Activated CD4-positive, alpha-beta T cell treated with anti-CD3 and anti-CD28 coated beads for 1 hour (primary cell): ENCODE data around the gene TIMP3.

Source experiments
- DNase-seq: peaks from one replicate; pipeline ENCODE4 v3.0.0-alpha.2; 2020

Gene TIMP3

GRCh38 chr22:32896891-32897290 lies 95.4 kb downstream of the TIMP3 start:
- no peak for DNase-seq

GRCh38 chr22:32897400-32897799 lies 95.9 kb downstream of the TIMP3 start:
- no peak for DNase-seq

- no peak for DNase-seq
Measured at GRCh38 chr22:32900886-32901635, 99.6 kb downstream of the TIMP3 start.

- DNase-seq: no peak
Measured at GRCh38 chr22:32901925-32902324, 100.4 kb downstream of the TIMP3 start.

GRCh38 chr22:32903507-32903906 lies 102.0 kb downstream of the TIMP3 start:
- no peak for DNase-seq

GRCh38 chr22:32904044-32904443 lies 102.5 kb downstream of the TIMP3 start:
- no peak for DNase-seq

- no peak for DNase-seq
Measured at GRCh38 chr22:32905400-32905799, 103.9 kb downstream of the TIMP3 start.

GRCh38 chr22:32909581-32910428 lies 108.3 kb downstream of the TIMP3 start:
- DNase-seq: no peak

- no peak for DNase-seq
Measured at GRCh38 chr22:32910429-32910772, 108.9 kb downstream of the TIMP3 start.

- DNase-seq: no peak
Measured at GRCh38 chr22:32911503-32911902, 110.0 kb downstream of the TIMP3 start.
